Ishikawa (cell line): Measurements from ENCODE around the gene MTMR11.
A peak's percentile ranks its signal among the peaks of the same experiment; 100 is the strongest.

Experiments
- CEBPB ChIP-seq: IDR thresholded peaks from 2 replicates; pipeline ENCODE4 v1.6.1; 2012
- CREB1 ChIP-seq: IDR thresholded peaks from 2 replicates; pipeline ENCODE4 v1.6.1; 2012; ENCODE audit warnings: low read depth
- EGR1 ChIP-seq: IDR thresholded peaks from 2 replicates; pipeline ENCODE4 v1.6.1; 2012
- EP300 ChIP-seq: IDR thresholded peaks from 2 replicates; pipeline ENCODE4 v1.6.1; 2012; ENCODE audit warnings: borderline replicate concordance
- FOXM1 ChIP-seq: IDR thresholded peaks from 2 replicates; pipeline ENCODE4 v1.6.1; 2012; ENCODE audit warnings: low read depth, borderline replicate concordance
- NFIC ChIP-seq: IDR thresholded peaks from 2 replicates; pipeline ENCODE4 v1.6.1; 2012
- RAD21 ChIP-seq: IDR thresholded peaks from 2 replicates; pipeline ENCODE4 v1.6.1; 2012; ENCODE audit warnings: low read depth
- TAF1 ChIP-seq: IDR thresholded peaks from 2 replicates; pipeline ENCODE4 v1.6.1; 2012; ENCODE audit warnings: low read depth, mild to moderate bottlenecking
- TCF12 ChIP-seq: IDR thresholded peaks from 2 replicates; pipeline ENCODE4 v1.6.1; 2012; ENCODE audit warnings: low read depth
- TEAD4 ChIP-seq: IDR thresholded peaks from 2 replicates; pipeline ENCODE4 v1.6.1; 2012
- YY1 ChIP-seq: IDR thresholded peaks from 2 replicates; pipeline ENCODE4 v1.6.1; 2012; ENCODE audit warnings: low read depth
- ZBTB7A ChIP-seq: IDR thresholded peaks from 2 replicates; pipeline ENCODE4 v1.6.1; 2012; ENCODE audit warnings: low read depth
- TF ChIP-seq, protein P1 (sequence below): IDR thresholded peaks from 2 replicates; pipeline ENCODE4 v1.6.1; 2012
- TF ChIP-seq, protein P2 (sequence below): IDR thresholded peaks from 2 replicates; pipeline ENCODE4 v1.6.1; 2012
- TF ChIP-seq, protein P3 (sequence below): IDR thresholded peaks from 2 replicates; pipeline ENCODE4 v1.6.1; 2012; ENCODE audit warnings: low read depth, mild to moderate bottlenecking

Gene MTMR11

DNA sequence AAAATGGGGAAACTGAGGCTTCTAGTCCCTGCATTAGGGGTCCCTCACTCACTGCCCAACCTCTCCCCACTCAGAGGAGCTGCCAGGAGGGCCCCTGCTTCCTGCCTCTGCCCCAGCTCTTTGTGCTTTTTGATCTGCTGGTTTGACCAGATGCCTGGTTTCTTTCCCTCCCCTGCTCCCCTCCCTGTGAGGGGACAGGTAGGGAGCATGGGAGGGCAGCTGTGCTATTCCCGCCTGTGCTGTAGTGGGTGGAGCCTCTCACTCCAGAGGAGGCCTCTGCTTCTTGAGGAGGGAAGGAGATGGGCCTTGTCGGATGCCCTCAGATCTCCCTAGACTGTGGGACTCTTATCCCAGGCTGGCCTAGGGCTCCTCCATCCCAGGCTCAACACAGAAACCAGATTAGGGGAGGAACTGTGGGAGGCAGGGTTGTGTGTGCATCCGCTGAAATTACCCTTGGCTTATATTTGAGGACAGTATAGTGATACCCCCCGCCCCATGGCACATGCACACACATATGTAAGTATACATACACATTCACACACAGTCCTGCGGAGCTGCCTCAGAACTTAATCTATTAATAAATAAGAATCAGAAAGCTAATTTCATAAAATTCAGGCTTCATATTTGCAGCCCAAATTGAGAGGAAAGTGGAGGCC lies 32.7 kb downstream of the MTMR11 start:
- TF ChIP-seq CREB1 (no peak), TEAD4 (no peak), EP300 (no peak), FOXM1 (no peak), ZBTB7A (no peak), TAF1 (no peak), EGR1 (no peak), YY1 (no peak)
- TF ChIP-seq, protein P1, sequence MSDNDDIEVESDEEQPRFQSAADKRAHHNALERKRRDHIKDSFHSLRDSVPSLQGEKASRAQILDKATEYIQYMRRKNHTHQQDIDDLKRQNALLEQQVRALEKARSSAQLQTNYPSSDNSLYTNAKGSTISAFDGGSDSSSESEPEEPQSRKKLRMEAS, result no peak

DNA sequence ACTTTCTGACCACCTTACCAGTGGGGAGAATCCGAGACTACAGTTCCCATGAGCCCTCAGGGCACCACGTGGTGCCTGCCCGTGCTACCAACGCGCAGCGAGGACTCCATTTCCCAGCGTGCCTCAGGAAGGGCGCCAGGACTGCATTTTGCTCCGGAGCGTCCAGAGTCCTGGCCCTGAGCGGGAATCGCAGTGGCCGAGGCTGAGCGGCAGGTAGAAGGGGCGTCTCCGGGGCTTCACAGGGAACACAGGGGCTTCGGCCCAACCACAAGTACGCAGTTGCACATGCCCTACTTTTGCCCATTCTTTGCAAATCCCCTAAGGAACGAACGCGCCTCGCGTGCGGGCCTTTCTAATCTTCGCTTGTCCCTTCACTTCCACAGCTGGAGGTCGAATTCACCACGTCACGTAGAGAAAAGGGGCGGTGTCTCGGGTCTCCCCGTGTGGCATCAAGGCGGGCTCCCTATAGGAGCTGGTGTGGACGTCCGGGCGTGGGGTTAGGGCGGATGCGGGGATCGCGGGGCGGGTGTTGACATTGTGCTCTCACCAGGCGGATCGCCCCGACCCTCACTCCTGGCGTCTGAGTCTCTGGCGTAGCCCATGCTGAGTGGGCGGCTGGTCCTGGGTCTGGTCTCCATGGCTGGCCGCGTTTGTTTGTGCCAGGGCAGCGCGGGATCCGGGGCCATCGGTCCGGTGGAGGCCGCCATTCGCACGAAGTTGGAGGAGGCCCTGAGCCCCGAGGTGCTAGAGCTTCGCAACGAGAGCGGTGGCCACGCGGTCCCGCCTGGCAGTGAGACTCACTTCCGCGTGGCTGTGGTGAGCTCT lies 37.0 kb downstream of the MTMR11 start, which contains the start of gene BOLA1:
TSS of gene BOLA1 (plus strand) at position 109 of the 825 bp plus-strand sequence. CDS start at position 601, 492 bp downstream.
- peak; percentile 22; the same call in 1 of the 2 replicates for TF ChIP-seq CREB1
- TF ChIP-seq TEAD4, result peak; percentile 29
- no peak for TF ChIP-seq FOXM1
- no peak; the same call in 1 of the 2 replicates for TF ChIP-seq EGR1
- TF ChIP-seq, protein P1, result peak; percentile 94
- 0 out of 2 replicates have a peak, but pooled peaks have one; percentile 20 for TF ChIP-seq EP300
- TF ChIP-seq, protein P2, sequence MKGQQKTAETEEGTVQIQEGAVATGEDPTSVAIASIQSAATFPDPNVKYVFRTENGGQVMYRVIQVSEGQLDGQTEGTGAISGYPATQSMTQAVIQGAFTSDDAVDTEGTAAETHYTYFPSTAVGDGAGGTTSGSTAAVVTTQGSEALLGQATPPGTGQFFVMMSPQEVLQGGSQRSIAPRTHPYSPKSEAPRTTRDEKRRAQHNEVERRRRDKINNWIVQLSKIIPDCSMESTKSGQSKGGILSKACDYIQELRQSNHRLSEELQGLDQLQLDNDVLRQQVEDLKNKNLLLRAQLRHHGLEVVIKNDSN, result peak; percentile 100
- TF ChIP-seq ZBTB7A, result 0 out of 2 replicates have a peak, but pooled peaks have one; percentile 56
- TF ChIP-seq TAF1, result peak; percentile 63
- peak; percentile 62; the same call in 1 of the 2 replicates for TF ChIP-seq TCF12
- TF ChIP-seq YY1, result peak; percentile 91

DNA sequence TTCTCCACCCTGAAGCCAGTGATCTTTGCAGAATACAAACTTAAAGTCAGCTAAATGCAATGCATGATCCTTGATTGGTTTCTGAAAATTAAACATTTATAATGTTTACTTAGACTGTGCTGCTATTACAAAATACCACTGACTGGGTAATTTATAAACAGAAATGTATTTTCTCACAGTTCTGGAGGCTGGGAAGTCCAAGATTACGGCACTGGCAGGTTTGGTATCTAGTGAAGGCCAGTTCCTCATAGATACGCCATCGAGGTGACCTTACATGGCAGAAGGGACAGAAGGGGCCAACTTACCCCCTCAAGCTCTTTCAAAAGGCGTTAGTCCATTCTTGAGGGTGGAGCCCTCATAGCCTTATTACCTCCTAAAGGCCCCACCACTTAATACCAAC lies 40.1 kb downstream of the MTMR11 start:
- TF ChIP-seq, protein P3, sequence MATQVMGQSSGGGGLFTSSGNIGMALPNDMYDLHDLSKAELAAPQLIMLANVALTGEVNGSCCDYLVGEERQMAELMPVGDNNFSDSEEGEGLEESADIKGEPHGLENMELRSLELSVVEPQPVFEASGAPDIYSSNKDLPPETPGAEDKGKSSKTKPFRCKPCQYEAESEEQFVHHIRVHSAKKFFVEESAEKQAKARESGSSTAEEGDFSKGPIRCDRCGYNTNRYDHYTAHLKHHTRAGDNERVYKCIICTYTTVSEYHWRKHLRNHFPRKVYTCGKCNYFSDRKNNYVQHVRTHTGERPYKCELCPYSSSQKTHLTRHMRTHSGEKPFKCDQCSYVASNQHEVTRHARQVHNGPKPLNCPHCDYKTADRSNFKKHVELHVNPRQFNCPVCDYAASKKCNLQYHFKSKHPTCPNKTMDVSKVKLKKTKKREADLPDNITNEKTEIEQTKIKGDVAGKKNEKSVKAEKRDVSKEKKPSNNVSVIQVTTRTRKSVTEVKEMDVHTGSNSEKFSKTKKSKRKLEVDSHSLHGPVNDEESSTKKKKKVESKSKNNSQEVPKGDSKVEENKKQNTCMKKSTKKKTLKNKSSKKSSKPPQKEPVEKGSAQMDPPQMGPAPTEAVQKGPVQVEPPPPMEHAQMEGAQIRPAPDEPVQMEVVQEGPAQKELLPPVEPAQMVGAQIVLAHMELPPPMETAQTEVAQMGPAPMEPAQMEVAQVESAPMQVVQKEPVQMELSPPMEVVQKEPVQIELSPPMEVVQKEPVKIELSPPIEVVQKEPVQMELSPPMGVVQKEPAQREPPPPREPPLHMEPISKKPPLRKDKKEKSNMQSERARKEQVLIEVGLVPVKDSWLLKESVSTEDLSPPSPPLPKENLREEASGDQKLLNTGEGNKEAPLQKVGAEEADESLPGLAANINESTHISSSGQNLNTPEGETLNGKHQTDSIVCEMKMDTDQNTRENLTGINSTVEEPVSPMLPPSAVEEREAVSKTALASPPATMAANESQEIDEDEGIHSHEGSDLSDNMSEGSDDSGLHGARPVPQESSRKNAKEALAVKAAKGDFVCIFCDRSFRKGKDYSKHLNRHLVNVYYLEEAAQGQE, result no peak
- TF ChIP-seq CREB1 (no peak), FOXM1 (no peak), NFIC (no peak), TCF12 (no peak), EGR1 (no peak), CEBPB (no peak), TEAD4 (no peak), EP300 (no peak), RAD21 (no peak), TAF1 (no peak), YY1 (no peak), ZBTB7A (no peak)
- TF ChIP-seq, protein P2, result no peak
- TF ChIP-seq, protein P1, result no peak

DNA sequence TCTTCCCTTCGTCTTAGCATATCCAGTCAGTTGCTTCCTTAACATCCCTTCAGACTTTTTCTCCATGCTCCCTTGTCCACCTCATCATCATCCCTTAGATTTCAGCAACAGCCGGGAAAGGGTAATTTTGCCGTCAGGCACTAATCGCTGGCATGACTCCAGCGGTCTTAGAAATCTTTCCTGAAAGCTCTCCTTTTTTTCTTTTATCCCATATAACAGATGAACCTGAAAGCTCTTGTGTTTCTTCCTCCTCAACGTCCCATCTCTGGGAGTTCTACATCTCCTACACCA lies 47.7 kb downstream of the MTMR11 start:
- TF ChIP-seq CREB1, result no peak
- no peak for TF ChIP-seq YY1
- no peak for TF ChIP-seq ZBTB7A
- TF ChIP-seq, protein P1, result no peak
- TF ChIP-seq CEBPB, result no peak
- TF ChIP-seq EGR1, result no peak
- no peak for TF ChIP-seq RAD21
- TF ChIP-seq TEAD4, result no peak
- TF ChIP-seq NFIC, result no peak
- TF ChIP-seq, protein P2, result no peak
- no peak for TF ChIP-seq TCF12
- no peak for TF ChIP-seq FOXM1
- no peak for TF ChIP-seq TAF1
- TF ChIP-seq, protein P3, result no peak
- TF ChIP-seq EP300, result no peak
